Activated CD4-positive, alpha-beta T cell treated with anti-CD3 and anti-CD28 coated beads for 24 hours (primary cell): ENCODE data around the gene TSPAN14.

ENCODE experiments used
- DNase-seq, 2 donors: peaks; one replicate each; pipeline ENCODE4 v3.0.0-alpha.2; 2020; ENCODE audit warnings: low read depth in 2 of 2

Gene TSPAN14

GRCh38 chr10:80487421-80487785, 33.3 kb downstream of the TSPAN14 start:
- DNase-seq, result no peak

- no peak for DNase-seq
Measured at GRCh38 chr10:80487791-80488538, 33.9 kb downstream of the TSPAN14 start.

DNA sequence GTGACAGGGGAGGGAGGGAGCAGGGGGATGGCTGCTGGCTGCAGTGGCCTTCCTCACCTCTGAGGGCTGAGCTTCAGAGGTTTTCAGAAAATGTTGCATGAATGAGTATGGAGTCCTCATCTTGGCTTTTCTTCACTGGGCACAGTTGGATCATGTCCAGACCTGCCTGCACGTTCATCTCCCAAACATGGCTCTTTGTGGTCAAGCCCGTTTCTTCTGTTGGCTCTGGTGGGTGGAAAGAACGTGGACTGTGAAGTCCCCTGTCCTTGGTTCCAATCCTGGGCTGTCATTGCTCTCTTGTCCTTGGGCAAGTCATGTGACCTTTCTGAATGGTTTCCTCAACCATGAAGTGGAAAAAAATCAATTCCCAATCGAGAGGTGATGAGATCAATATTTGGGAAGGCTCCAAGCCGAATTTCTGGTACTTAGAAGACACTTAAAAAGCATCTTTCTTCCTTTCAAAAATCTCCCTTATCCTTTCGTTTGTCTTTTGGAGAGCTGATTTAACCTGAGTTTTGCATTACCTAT, 34.5 kb downstream of the TSPAN14 start:
- DNase-seq, result no peak

DNA sequence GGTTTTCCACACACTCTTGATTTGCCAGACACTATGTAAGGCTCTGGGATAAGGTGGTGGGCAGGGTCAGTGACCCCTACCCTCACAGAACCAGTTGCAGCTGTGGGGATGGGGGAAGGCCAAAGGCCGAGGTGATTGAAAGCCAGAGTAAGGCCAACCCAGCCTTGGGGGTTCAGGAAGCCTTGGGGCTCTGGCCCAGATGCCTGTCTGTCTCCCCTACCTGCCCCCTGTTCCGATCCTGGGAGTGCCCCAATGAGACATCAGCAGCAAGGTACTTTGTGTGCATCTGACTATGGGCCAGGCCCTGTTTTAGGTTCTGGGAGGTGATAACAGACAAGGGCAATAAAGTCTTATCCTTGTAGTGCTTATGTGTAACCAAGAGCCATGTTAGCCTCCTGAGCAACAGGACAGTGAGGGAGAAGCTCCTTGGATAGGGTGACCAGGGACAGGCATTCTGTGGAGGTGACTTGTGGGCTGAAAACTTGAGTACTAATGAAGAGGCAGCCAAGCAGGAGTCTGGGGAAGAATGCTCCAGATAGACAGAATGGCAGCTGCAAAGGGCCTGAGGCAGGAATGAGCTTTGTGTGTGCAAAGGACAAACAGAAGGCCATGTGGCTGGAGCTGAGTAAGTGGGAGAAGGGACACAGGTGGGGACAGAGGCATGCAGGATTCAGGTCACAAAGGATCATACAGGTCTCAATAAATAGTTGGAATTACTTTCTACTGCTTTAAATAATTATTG, 35.4 kb downstream of the TSPAN14 start:
- no peak for DNase-seq

- no peak for DNase-seq
Measured at GRCh38 chr10:80491251-80492102, 37.4 kb downstream of the TSPAN14 start.

DNA sequence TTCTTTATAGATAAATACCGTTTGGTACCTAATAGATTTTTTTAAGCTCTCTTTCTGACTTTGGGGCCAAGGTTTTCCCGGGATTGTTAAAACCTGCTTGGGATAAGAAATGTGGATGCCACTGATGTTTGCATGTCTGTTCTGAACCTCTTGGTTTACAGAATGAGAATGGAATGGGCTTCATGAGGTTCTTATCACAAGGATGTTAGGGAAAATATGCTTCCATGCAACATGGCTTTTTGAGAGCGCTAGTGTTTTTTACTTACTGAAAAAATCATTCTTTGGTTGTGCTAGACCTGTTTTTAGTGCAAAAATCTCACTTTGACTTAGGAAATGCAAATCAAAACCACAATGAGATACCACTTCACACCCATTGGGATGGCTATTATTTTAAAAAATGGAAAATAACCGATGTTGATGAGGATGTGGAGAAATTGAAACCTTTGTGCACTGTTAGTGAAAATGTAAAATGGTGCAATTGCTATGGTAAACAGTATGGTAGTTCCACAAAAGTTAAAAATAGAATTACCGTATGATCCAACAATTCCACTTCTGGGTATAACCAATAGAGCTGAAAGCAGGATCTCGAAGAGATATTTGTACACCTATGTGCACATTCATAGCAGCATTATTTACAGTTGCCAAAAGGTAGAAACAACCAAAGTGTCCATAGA, 38.9 kb downstream of the TSPAN14 start:
- no peak for DNase-seq

GRCh38 chr10:80493522-80494051, 39.5 kb downstream of the TSPAN14 start:
- DNase-seq, result no peak

- DNase-seq, result no peak
Measured at GRCh38 chr10:80496555-80497172, 42.6 kb downstream of the TSPAN14 start.

GRCh38 chr10:80497187-80498077, 43.3 kb downstream of the TSPAN14 start:
- DNase-seq, result no peak

- no peak for DNase-seq
Measured at GRCh38 chr10:80498078-80498832, 44.1 kb downstream of the TSPAN14 start.

- peak; percentile 43 to 57 for DNase-seq
Measured at GRCh38 chr10:80498833-80499741, 45.0 kb downstream of the TSPAN14 start.

- DNase-seq, result no peak
Measured at GRCh38 chr10:80500572-80501380, 46.7 kb downstream of the TSPAN14 start.

GRCh38 chr10:80501381-80501912, 47.3 kb downstream of the TSPAN14 start:
- DNase-seq, result no peak

GRCh38 chr10:80501913-80502521, 47.9 kb downstream of the TSPAN14 start:
- no peak for DNase-seq

DNA sequence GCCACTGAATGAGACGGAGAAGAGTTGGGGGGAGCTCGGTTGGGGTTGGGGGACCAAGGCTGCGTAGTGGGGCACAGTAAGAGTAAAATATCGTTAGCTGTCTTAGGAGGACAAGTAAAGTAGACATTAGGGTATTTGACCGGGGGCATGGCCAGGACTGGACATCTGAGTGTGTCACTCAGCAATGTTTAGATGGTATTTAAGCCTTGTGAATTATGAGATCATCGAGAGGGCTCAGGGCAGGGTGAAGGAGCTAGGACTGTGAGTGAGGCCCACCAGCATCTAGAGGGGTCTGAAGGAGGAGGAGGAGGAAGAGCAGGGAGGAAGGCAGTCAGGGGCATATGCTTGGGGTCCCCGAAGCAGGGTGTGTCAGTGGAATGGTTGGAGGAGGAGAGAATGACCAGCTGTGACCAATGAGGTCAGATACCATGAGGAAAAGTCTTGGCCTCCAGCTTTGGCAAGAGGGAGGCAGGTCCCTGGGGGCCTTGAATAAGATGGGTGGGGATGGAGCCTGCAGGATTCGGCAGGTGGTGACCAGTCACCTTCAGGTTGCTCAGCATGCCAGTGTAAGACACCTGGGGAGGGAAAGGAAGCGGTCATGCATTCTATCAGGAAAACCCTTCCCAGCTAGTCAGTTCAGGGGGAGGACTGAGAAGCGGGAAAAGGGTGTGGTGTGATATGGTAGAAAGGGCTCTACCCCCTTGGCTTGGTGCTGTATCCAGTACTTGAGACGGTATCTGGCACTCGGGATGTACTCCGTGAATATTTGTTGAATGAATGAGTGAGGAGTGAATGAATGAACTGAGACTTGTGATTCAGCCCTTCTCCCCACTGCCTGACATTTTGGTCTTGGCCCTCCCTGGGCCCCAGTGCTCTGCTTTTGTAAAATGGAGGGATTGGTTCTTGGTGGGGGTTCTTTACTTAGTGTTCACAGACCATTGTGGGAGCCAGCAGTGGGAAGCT, 48.8 kb downstream of the TSPAN14 start:
- no peak for DNase-seq
